ENCODE data around the gene DNM1L. TPM values are rescaled to one million over a fixed set of nuclear protein-coding genes. Genes with fewer than 3 reads are reported as not detected.

DNM1L gene
- total and polyA plus RNA-seq, 7 donors, result 13.8 to 77.2 (median 67.3) TPM

DNA sequence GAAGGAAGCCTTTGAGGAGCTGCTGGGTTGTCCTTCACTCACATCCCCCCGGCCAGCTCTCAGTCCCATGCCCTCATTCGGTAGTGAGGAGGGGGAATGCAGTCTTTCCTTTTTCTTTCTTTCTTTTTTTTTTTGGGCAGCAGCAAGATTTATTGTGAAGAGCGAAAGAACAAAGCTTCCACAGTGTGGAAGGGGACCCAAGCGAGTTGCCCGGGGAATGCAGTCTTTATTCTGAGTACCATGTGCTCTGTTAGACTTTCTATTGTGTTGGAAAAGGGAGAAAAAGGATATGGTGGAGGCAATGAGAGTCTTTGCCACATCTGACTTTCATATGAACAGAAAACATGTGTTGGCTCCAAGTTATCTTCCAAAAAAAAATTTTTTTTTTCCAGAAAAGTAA lies 106.5 kb downstream of the DNM1L start:
- Histone ChIP-seq H3K4me1 (no peaks in the 10 kb centered on the region), H3K4me3 (no peak overlapping the region), H3K36me3 (no peaks in the 10 kb centered on the region), H3K27me3 (no peaks in the 10 kb centered on the region), H3K9me3 (no peaks in the 10 kb centered on the region), H3K27ac (no peak overlapping the region)
- no peak for TF ChIP-seq POLR2AphosphoS5 (IDR thresholded peaks at IDR 0.05)
- TF ChIP-seq POLR2A (IDR thresholded peaks at IDR 0.05), result no peak
- TF ChIP-seq EP300 (IDR thresholded peaks at IDR 0.05), result no peak
- TF ChIP-seq, protein P1, sequence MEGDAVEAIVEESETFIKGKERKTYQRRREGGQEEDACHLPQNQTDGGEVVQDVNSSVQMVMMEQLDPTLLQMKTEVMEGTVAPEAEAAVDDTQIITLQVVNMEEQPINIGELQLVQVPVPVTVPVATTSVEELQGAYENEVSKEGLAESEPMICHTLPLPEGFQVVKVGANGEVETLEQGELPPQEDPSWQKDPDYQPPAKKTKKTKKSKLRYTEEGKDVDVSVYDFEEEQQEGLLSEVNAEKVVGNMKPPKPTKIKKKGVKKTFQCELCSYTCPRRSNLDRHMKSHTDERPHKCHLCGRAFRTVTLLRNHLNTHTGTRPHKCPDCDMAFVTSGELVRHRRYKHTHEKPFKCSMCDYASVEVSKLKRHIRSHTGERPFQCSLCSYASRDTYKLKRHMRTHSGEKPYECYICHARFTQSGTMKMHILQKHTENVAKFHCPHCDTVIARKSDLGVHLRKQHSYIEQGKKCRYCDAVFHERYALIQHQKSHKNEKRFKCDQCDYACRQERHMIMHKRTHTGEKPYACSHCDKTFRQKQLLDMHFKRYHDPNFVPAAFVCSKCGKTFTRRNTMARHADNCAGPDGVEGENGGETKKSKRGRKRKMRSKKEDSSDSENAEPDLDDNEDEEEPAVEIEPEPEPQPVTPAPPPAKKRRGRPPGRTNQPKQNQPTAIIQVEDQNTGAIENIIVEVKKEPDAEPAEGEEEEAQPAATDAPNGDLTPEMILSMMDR (IDR thresholded peaks at IDR 0.05), result no peak
- intact Hi-C loops (cut with DNase I), result no loop called here
- WGBS, 2 donors, result 89 to 97% methylated on average over 5 of the region's 5 CpGs
- no peak for DNase-seq

DNA sequence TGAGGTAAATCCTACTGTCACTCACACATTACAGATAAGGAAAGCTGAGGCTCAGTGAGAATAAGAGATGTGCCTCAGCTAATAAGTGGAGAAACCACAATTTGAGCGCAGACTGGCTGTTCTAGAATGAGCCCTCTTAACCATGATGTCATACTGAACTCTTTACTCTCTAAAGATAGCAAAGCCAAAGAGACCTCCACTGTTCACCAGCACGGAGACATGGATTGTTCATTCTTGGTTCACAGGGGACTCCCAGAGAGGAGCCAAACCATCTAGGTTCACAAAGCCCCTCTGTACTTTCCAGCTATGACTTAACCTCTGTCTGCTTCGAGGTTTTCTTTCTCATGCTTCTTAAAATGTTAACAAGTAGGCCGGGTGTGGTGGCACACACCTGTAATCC lies 109.3 kb downstream of the DNM1L start:
- H3K4me1 ChIP-seq, result no peaks in the 10 kb centered on the region
- DNase-seq, result no peak
- no peak for TF ChIP-seq EP300 (IDR thresholded peaks at IDR 0.05)
- no peak for TF ChIP-seq POLR2A (IDR thresholded peaks at IDR 0.05)
- TF ChIP-seq POLR2AphosphoS5 (IDR thresholded peaks at IDR 0.05), result no peak
- TF ChIP-seq, protein P1 (IDR thresholded peaks at IDR 0.05), result no peak
- no peaks in the 10 kb centered on the region for H3K27me3 ChIP-seq
- no peak overlapping the region for H3K4me3 ChIP-seq
- no peak overlapping the region for H3K27ac ChIP-seq
- 77 to 92% methylated on average over 4 of the region's 4 CpGs for WGBS, 2 donors
- no peaks in the 10 kb centered on the region for H3K9me3 ChIP-seq
- intact Hi-C loops (cut with DNase I), result no loop called here
- no peaks in the 10 kb centered on the region for H3K36me3 ChIP-seq

DNA sequence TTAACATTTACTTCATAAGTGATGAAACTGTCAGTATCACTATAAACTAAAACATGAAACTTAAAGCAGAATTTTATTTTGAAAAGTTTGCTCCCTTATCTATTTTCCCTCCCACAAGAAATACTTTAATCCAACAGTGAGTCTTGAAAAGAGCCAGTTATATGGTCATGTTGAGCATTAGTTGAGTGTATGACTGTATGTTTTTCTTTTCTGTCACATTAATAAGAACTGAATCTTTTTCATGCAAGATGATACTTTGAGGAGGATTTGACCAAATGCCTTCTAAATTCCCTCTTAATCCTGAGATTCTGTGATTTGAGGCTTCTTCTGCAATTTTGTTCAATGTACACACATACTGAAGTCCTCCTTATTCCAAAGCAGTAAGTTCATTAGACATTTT lies 110.3 kb downstream of the DNM1L start:
- Histone ChIP-seq H3K36me3 (no peaks in the 10 kb centered on the region), H3K4me3 (no peak overlapping the region)
- intact Hi-C loops (cut with DNase I), result no loop called here

DNA sequence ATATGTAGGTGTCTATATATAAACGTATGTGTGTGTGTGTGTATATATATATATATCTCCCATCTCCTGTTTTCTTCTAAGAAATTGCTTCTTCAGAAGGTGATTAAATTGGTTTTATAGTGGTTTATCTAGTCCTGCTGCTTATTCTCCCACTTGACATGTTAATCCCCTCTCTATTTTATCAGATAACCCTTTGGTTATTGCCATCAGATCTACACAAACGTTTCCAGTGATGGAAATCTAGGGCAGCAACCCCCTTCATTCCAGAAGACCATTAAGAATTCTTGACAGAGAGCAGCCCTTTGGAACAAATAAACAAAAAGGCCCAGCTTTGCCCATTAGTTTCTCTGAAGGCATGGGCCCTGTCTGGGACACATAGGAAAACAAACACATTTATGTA lies 110.8 kb downstream of the DNM1L start:
- intact Hi-C loops (cut with DNase I), result no loop called here
- Histone ChIP-seq H3K27ac (no peak overlapping the region), H3K4me3 (no peak overlapping the region), H3K9me3 (no peaks in the 10 kb centered on the region), H3K27me3 (no peaks in the 10 kb centered on the region), H3K36me3 (no peaks in the 10 kb centered on the region), H3K4me1 (no peaks in the 10 kb centered on the region)
- no peak for DNase-seq
- WGBS, 2 donors, result 58 to 61% methylated on average over 2 of the region's 2 CpGs
- TF ChIP-seq, protein P1 (IDR thresholded peaks at IDR 0.05), result no peak
- no peak for TF ChIP-seq POLR2A (IDR thresholded peaks at IDR 0.05)
- no peak for TF ChIP-seq POLR2AphosphoS5 (IDR thresholded peaks at IDR 0.05)
- TF ChIP-seq EP300 (IDR thresholded peaks at IDR 0.05), result no peak

More for the DNA sequence above, 110.3 kb downstream of the DNM1L start:
- Histone ChIP-seq H3K9me3 (no peaks in the 10 kb centered on the region), H3K4me1 (no peaks in the 10 kb centered on the region), H3K27me3 (no peaks in the 10 kb centered on the region), H3K27ac (no peak overlapping the region)
- DNase-seq, result no peak
- TF ChIP-seq EP300 (IDR thresholded peaks at IDR 0.05) (no peak), POLR2A (IDR thresholded peaks at IDR 0.05) (no peak), POLR2AphosphoS5 (IDR thresholded peaks at IDR 0.05) (no peak)
- TF ChIP-seq, protein P1 (IDR thresholded peaks at IDR 0.05), result no peak

DNA sequence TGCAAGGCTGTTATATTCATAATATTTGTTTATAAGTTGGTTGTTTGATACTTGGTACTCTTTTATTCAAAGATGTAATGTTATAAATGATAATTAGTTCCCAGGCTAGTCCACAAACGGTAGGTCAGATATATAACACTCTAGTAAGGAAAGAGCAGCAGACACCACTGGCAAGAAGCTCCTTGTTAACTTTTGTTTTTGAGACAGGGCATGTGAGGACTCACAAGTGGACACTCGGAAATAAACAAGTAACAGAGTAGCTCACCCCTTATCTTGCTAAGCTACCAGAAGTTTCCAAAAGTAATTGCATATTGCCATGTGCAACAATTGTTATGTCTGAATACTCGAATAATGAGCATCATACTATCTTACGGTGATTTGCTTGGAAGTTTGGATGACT lies 115.2 kb downstream of the DNM1L start:
- Histone ChIP-seq H3K27me3 (no peaks in the 10 kb centered on the region), H3K4me3 (no peak overlapping the region), H3K36me3 (no peaks in the 10 kb centered on the region), H3K4me1 (no peaks in the 10 kb centered on the region), H3K9me3 (no peaks in the 10 kb centered on the region), H3K27ac (no peak overlapping the region)
- WGBS, 2 donors, result 82 to 85% methylated on average over 4 of the region's 4 CpGs
- no peak for DNase-seq
- intact Hi-C loops (cut with DNase I), result no loop called here
- TF ChIP-seq POLR2A (IDR thresholded peaks at IDR 0.05) (no peak), POLR2AphosphoS5 (IDR thresholded peaks at IDR 0.05) (no peak), EP300 (IDR thresholded peaks at IDR 0.05) (no peak)
- TF ChIP-seq, protein P1 (IDR thresholded peaks at IDR 0.05), result no peak
